Erythroblast (primary cell): Measurements from ENCODE around the gene GABRG3.

Experiments
- DNase-seq, 2 experiments: peaks; one replicate each; lab custom pipeline; 2025; lab: John Stamatoyannopoulos, UW
- GATA1 ChIP-seq: IDR thresholded peaks from 2 replicates; pipeline ENCODE4 v1.6.1; 2011; ENCODE audit warnings: low read depth, mild to moderate bottlenecking, control low read depth, low read length, moderate library complexity
- POLR2A ChIP-seq: IDR thresholded peaks from 2 replicates; pipeline ENCODE4 v1.6.1; 2011; ENCODE audit warnings: mild to moderate bottlenecking, low read length

GABRG3 gene

GRCh38 chr15:27563765-27564370, 592.9 kb downstream of the GABRG3 start:
- no peak for TF ChIP-seq POLR2A
- TF ChIP-seq GATA1, result no peak
- DNase-seq, result no peak

GRCh38 chr15:27564656-27565055, 593.7 kb downstream of the GABRG3 start:
- TF ChIP-seq GATA1 (no peak), POLR2A (no peak)
- DNase-seq, result no peak

- TF ChIP-seq GATA1 (no peak), POLR2A (no peak)
These were observed 599.8 kb downstream of the GABRG3 start for GRCh38 chr15:27570746-27571145.

GRCh38 chr15:27573805-27574485, 603.0 kb downstream of the GABRG3 start:
- no peak for DNase-seq
- TF ChIP-seq POLR2A, result no peak
- TF ChIP-seq GATA1, result no peak

More at GRCh38 chr15:27570746-27571145, 599.8 kb downstream of the GABRG3 start:
- DNase-seq, result no peak

GRCh38 chr15:27574541-27575054, 603.6 kb downstream of the GABRG3 start:
- no peak for DNase-seq
- TF ChIP-seq POLR2A, result no peak
- TF ChIP-seq GATA1, result no peak

- no peak for TF ChIP-seq POLR2A
- no peak for TF ChIP-seq GATA1
- no peak for DNase-seq
These were observed 604.5 kb downstream of the GABRG3 start for GRCh38 chr15:27575521-27575920.

GRCh38 chr15:27576576-27576975, 605.6 kb downstream of the GABRG3 start:
- TF ChIP-seq POLR2A (no peak), GATA1 (no peak)

GRCh38 chr15:27579738-27580137, 608.8 kb downstream of the GABRG3 start:
- DNase-seq, result no peak
- TF ChIP-seq GATA1 (no peak), POLR2A (no peak)

More at GRCh38 chr15:27576576-27576975, 605.6 kb downstream of the GABRG3 start:
- no peak for DNase-seq

GRCh38 chr15:27582726-27583410, 611.9 kb downstream of the GABRG3 start:
- DNase-seq, result no peak
- TF ChIP-seq POLR2A (no peak), GATA1 (no peak)

- no peak for TF ChIP-seq GATA1
- no peak for TF ChIP-seq POLR2A
These were observed 612.7 kb downstream of the GABRG3 start for GRCh38 chr15:27583651-27584050.

GRCh38 chr15:27585041-27585640, 614.2 kb downstream of the GABRG3 start:
- TF ChIP-seq POLR2A (no peak), GATA1 (no peak)
- no peak for DNase-seq

More at GRCh38 chr15:27583651-27584050, 612.7 kb downstream of the GABRG3 start:
- DNase-seq, result no peak

GRCh38 chr15:27587810-27588209, 616.8 kb downstream of the GABRG3 start:
- no peak for DNase-seq

GRCh38 chr15:27589260-27589659, 618.3 kb downstream of the GABRG3 start:
- TF ChIP-seq GATA1, result no peak
- no peak for TF ChIP-seq POLR2A
- no peak for DNase-seq

More at GRCh38 chr15:27587810-27588209, 616.8 kb downstream of the GABRG3 start:
- no peak for TF ChIP-seq POLR2A
- TF ChIP-seq GATA1, result no peak

GRCh38 chr15:27589782-27590181, 618.8 kb downstream of the GABRG3 start:
- TF ChIP-seq GATA1, result no peak
- TF ChIP-seq POLR2A, result no peak
- DNase-seq, result no peak
